Measurements from ENCODE around the gene SYNJ1. TPM values are rescaled to one million over a fixed set of nuclear protein-coding genes. Genes with fewer than 3 reads are reported as not detected.

Gene SYNJ1
- total RNA-seq, 1 donor from 2014 or later, result 4.9 TPM

Other genes starting within 250 kb of the SYNJ1 start
- gene TCP10L, start 142.5 kb downstream of the SYNJ1 start, total RNA-seq, result not detected
- 21.9 TPM for gene CFAP298, start 115.6 kb downstream of the SYNJ1 start, total RNA-seq
- gene PAXBP1, start 43.7 kb upstream of the SYNJ1 start, total RNA-seq, result 16.5 TPM